Activated CD4-positive, alpha-beta T cell treated with anti-CD3 and anti-CD28 coated beads, Interleukin-2, amount 50 U/mL, for 48 hours (primary cell): ENCODE measurements around the gene CD53.
"Not testable (repeated sequence)": the region's sequence is repeated elsewhere in the genome, so short reads cannot be mapped to it uniquely, and the experiment has no call there.

Experiments
- DNase-seq, 2 experiments: peaks; one replicate each; pipeline ENCODE4 v3.0.0-alpha.2; 2020

Gene CD53

DNA sequence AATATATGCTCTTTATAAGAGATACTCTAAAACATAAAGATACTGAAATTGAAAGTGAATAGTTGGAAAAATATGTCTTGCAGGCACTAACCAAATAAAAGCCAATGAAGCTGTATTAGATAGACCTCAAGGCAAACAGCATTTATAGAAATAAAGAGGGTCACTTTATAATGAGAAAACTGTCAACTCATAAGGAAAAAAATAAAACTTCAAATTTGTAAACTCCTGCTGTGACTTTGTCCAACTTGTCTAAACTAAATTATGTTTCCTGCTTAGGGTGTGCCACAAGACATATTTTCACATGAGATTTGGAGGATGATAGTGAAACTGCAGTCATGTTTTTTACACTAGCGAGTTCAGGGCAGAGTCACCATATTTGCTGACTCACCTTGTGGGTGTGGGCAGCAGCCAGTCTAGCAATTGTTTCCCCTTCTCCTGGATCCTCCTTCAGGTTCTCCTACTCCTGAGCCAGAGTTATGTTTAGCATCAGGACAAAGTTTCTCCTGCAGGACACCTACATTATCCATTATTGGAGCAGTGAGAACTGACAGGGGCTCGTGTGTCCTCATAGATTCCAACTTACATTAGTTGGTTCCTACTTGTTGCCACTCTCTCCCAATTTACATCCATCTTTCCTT lies 43.8 kb downstream of the CD53 start:
- peak; percentile 20 to 24 for DNase-seq

DNA sequence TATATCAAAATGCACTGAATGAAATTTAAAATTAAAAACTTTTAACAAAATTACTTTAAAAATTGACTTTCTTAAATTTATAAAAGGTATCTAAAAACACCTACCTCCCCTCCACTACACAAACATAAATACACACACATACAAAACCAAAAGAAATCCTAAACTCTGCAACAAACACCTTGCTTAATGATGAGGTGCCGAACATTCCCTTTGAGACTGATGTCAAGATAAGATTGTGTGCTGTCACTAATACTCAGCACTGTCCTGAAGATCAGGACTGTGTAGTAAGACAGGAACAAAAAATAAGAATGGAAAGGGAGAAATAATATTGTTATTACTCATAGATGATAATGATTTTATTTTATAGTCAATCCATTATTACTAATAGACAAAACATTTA lies 45.1 kb downstream of the CD53 start:
- DNase-seq, result no peak

DNA sequence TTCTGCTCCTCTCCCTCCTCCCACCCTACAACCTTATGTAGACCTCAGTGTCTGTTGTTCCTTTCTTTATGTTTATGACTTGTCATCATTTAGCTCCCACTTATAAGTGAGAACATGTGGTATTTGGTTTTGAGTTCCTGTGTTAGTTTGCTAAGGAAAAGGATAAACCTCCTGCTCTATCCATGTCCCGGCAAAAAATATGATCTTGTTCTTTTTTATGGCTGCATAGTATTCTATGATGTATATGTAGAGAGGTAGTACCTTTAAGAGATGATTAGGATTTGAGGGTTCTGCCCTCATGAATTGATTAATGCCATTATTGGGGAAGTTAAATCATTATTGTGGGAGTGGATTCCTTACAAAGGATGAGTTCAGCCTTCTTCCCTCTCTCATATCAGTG lies 49.0 kb downstream of the CD53 start:
- no peak for DNase-seq

DNA sequence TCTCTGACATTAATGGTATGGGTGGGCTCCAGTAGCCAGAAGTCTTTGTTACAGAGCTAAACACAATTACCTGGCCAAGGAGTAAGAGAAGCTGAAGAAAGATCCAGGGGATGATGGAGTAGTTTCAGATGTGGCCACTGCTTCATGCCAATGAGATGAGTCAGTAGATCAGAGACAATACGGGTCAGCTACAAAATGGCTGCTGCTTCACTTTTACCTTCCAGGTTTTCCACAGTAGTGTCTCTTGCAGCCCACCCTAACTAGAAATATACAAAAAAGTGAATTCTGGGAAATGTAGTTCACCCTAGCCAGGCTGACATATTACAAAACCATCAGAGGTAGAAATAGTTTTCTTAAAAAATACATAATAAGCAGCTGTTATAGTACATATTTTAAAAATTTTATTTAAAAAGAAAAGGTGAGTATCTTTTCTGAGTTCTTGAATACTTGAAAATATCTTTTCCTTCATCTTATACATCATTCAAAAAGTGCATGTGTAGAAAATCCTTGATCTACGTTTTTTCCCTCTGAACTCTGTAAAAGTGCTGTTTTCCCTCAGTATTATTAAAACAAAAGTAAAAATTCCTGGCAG lies 54.6 kb downstream of the CD53 start:
- DNase-seq, result no peak

DNA sequence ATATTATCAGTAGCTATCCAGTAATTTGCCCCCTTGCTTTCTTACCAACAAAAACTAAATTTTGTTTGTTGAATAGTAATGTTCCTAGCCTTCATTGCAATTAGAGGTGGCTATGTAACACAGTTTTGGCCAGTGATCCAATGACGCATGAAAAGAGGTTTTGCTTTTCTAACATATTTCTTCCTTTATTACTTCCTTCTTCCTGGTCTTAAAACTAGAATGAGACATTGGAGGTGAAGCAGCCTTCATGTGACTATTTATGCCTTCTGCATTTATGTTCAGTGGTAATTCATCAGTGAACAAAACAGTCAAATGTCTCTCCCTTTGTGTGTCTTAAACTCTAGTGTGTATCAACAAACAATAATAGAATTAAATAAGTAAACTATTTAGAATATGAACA lies 55.2 kb downstream of the CD53 start:
- no peak for DNase-seq

DNA sequence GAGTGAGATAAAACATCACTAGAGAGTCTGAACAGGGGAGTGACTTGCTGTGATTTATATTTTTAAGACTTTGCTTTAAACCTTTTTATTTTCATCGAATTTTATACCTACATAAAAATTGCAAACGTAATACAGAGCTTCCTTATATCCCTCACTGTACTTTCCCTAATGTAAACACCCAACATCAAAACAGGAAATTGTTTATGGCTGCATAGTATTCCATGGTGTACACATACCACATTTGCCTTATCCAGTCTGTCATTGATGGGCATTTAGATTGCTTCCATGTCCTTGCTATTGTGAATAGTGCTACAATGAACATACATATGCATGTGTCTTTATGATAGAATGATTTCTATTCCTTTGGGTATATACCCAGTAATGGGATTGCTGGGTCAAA lies 56.0 kb downstream of the CD53 start:
- DNase-seq, result no peak

DNA sequence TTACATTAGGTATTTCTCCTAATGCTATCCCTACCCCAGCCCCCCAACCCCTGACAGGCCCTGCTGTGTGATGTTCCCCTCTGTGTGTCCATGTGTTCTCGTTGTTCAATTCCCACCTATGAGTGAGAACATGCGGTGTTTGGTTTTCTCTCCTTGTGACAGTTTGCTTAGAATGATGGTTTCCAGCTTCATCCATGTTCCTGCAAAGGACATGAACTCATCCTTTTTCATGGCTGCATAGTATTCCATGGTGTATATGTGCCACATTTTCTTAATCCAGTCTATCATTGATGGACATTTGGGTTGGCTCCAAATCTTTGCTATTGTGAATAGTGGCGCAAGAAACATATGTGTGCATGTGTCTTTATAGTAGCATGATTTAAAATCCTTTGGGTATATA lies 58.1 kb downstream of the CD53 start:
- DNase-seq, result not testable (repeated sequence)

DNA sequence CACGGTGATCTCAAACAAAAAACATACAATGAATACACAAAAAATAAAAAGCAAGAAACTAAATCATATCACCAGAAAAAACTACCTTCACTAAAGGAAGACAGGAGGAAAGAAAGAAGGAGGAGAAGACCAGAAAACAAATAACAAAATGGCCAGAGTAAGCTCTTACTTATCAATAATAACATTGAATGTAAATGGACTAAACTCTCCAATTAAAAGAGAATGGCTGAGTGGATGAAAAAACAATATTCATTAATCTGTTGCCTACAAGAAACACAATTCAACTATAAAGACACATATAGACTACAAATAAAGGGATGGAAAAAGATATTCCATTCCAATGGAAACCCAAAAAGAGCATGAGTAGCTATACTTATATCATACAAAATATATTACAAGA lies 63.6 kb downstream of the CD53 start:
- DNase-seq, result no peak

DNA sequence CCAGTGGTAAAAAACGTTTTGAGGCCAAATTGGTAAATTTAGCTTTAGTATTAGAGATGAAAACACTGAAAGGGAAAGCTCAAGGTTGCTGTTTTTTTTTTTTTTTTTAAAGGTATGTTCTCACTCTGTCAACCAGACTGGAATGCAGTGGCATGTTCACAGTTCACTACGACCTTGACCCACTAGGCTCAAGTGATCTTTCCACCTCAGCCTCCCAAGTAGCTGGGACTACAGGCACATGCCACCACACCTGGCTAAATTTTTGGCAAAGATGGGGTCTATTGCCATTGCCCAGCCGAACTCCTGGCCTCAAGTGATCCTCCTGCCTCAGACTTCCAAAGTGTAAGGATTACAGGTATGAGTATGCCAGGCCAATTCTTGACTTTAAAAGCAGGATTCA lies 71.9 kb downstream of the CD53 start:
- no peak for DNase-seq

DNA sequence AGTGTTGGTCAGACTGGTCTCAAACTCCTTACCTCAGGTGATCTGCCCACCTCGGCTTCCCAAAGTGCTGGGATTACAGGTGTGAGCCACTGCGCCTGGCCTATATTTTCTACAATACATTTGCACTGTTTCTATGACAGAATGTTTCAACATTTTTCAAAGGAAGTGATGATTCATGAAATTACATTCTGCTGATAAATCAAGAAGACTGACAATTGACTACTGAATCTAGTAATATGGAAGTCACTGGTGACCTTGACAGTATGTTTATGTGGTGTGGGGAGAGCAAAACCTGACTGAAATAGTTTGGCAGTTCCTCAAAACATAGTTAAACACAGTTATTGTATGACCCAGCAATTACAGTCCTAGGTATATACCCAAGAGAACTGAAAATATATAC lies 72.7 kb downstream of the CD53 start:
- DNase-seq, result no peak

DNA sequence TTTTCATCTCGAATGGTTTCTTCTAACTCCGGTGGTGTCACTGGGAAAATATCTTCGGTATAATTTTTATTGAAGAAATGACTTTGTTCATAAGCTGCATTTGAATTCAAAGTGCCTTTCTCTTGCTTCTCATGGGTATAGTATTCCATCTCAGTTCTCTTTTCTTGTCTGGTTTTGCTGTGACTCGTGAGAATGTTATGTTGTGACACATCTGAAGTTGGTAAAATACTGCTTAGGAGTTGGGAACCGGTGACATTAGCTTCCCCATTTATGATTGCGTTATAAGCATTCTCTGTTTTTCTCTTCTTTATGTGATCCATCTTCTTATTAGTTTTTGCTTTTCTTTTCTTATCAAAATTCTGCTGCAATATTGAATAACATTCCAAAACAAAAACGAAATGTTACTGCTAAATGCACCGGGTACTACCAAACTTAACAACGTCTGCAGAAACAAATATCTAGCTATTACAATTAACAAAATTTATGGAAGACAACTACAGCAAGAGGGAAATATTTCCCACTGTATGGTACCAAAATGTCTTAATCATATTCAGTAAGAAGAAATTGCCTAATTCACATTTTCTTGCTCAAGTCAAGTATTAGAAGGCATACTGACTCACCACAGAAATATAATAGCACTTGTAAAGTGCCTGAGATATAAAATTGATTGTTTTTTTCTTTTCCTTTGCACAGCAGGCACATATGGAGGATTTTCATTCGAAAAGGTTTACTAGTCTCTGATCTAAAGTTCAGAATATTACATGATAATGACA lies 75.3 kb downstream of the CD53 start:
- DNase-seq, result no peak
